A673 (cell line): ENCODE results near the gene ESR1. TPM values are rescaled to one million over a fixed set of nuclear protein-coding genes. Genes with fewer than 3 reads are reported as not detected.
"Not testable (repeated sequence)": the region's sequence is repeated elsewhere in the genome, so short reads cannot be mapped to it uniquely, and the experiment has no call there.

Experiments used
- BruUV-seq: library from RNA; stranded (reverse); fragments of 400-500 nt; replicated peaks from 2 replicates; lab custom pipeline; 2021; lab: Mats Ljungman, UMichigan
- CTCF ChIA-PET: fragments of 300-600 bp; sonication (Branson Sonifier 250); formaldehyde crosslinking; loops from one replicate; lab custom pipeline; 2022; ENCODE audit warnings: antibody characterized with exemption; lab: Charles Lee
- POLR2A ChIA-PET: fragments of 300-600 bp; sonication (Branson Sonifier 250); formaldehyde crosslinking; loops from one replicate; lab custom pipeline; 2022; ENCODE audit warnings: antibody characterized with exemption; ENCODE audit not compliant: low non-redundant PET; lab: Charles Lee
- DNase-seq: peaks from one replicate; pipeline ENCODE4 v3.0.0-alpha.2; 2015; ENCODE audit warnings: low spot score
- H3K27ac ChIP-seq: fragments of 200-600 bp; sonication (generic); 2 replicates; pipeline ENCODE4 v1.5.1; 2016; ENCODE audit warnings: mixed run types, low read depth, mild to moderate bottlenecking, mixed read lengths, antibody characterized with exemption, low read length; ENCODE audit not compliant: poor library complexity, severe bottlenecking
- H3K27me3 ChIP-seq: fragments of 200-600 bp; sonication (generic); replicated peaks from 2 replicates; pipeline ENCODE4 v1.6.1; 2017; ENCODE audit warnings: mixed run types, low read depth, mild to moderate bottlenecking, mixed read lengths, antibody characterized with exemption, low read length; ENCODE audit not compliant: insufficient read depth, poor library complexity
- H3K36me3 ChIP-seq: fragments of 200-600 bp; sonication (generic); 2 replicates; pipeline ENCODE4 v1.6.1; 2016; ENCODE audit warnings: mixed run types, mild to moderate bottlenecking, mixed read lengths, antibody characterized with exemption, low read length; ENCODE audit not compliant: insufficient read depth, poor library complexity, severe bottlenecking
- H3K4me1 ChIP-seq: fragments of 200-600 bp; sonication (generic); 2 replicates; pipeline ENCODE4 v1.6.1; 2017; ENCODE audit warnings: mixed run types, mild to moderate bottlenecking, mixed read lengths, antibody characterized with exemption, low read length; ENCODE audit not compliant: insufficient read depth, poor library complexity, severe bottlenecking
- H3K4me3 ChIP-seq: fragments of 200-600 bp; sonication (generic); 2 replicates; pipeline ENCODE4 v1.5.1; 2016; ENCODE audit warnings: low read depth, mixed run types, mild to moderate bottlenecking, mixed read lengths, low read length; ENCODE audit not compliant: poor library complexity, severe bottlenecking
- H3K9me3 ChIP-seq: fragments of 200-600 bp; sonication (generic); 2 replicates; pipeline ENCODE4 v1.6.1; 2016; ENCODE audit warnings: mixed run types, low read depth, mild to moderate bottlenecking, mixed read lengths, antibody characterized with exemption, low read length; ENCODE audit not compliant: poor library complexity, severe bottlenecking
- CTCF ChIP-seq: fragments of 300-800, 200-600 bp; sonication (generic); conservative IDR thresholded peaks from 2 replicates; pipeline ENCODE4 v1.5.1; 2017; ENCODE audit warnings: low read depth, mild to moderate bottlenecking, antibody characterized with exemption, low read length, moderate library complexity, mixed read lengths
- EZH2 ChIP-seq: fragments of 200-600 bp; sonication (generic); IDR thresholded peaks from 2 replicates; pipeline ENCODE4 v1.6.1; 2017; ENCODE audit warnings: borderline replicate concordance, low read depth, mild to moderate bottlenecking, mixed read lengths, antibody characterized with exemption, low read length; ENCODE audit not compliant: poor library complexity, severe bottlenecking
- intact Hi-C: fragments of 100-400 bp; cut with micrococcal nuclease; formaldehyde crosslinking; loops from one replicate; pipeline ENCODE4 v1.10.0; 2022; ENCODE audit not compliant: unreplicated experiment
- total RNA-seq: library from RNA; stranded (reverse); gene quantifications from 2 replicates; pipeline ENCODE4 v1.2.3, GENCODE V29; 2021

The ESR1 gene
- total RNA-seq, 1 experiment from 2014 or later: not detected

GRCh38 chr6:152136449-152136825, 329.0 kb downstream of the ESR1 start:
- DNase-seq: no peak
- BruUV-seq: no TSS peak
- H3K36me3 ChIP-seq: no peaks in the 10 kb centered on the region
- H3K27me3 ChIP-seq: no peaks in the 10 kb centered on the region
- no peak overlapping the region for H3K27ac ChIP-seq
- intact Hi-C loops: no loop called here
- H3K4me3 ChIP-seq: no peak overlapping the region
- H3K9me3 ChIP-seq: no peaks in the 10 kb centered on the region
- TF ChIP-seq EZH2 (no peak), CTCF (no peak)
- ChIA-PET POLR2A (no interaction called here), CTCF (no interaction called here)
- H3K4me1 ChIP-seq: no peaks in the 10 kb centered on the region

- H3K27me3 ChIP-seq, H3K36me3 ChIP-seq, BruUV-seq, H3K9me3 ChIP-seq, POLR2A ChIA-PET, H3K27ac ChIP-seq, DNase-seq, H3K4me1 ChIP-seq, H3K4me3 ChIP-seq, intact Hi-C loops: not testable (repeated sequence)
- CTCF ChIA-PET: interaction anchor here (0.7 kb wide), 1 partner anchor 349 kb away, joined by 4 read pairs; no protein-coding TSS in a partner anchor
Observed at GRCh38 chr6:152138344-152138743, 330.9 kb downstream of the ESR1 start.

GRCh38 chr6:152142105-152142504, 334.6 kb downstream of the ESR1 start:
- Histone ChIP-seq H3K4me1 (no peaks in the 10 kb centered on the region), H3K36me3 (no peaks in the 10 kb centered on the region), H3K9me3 (no peaks in the 10 kb centered on the region), H3K27ac (no peak overlapping the region), H3K27me3 (no peaks in the 10 kb centered on the region), H3K4me3 (no peak overlapping the region)
- peak; percentile 14 for DNase-seq
- no TSS peak for BruUV-seq
- ChIA-PET POLR2A (no interaction called here), CTCF (interaction anchor here (0.6 kb wide), 1 partner anchor 126 kb away, joined by 4 read pairs; no protein-coding TSS in a partner anchor)
- no peak for TF ChIP-seq CTCF
- TF ChIP-seq EZH2: no peak
- intact Hi-C loops: no loop called here

- TF ChIP-seq CTCF (no peak), EZH2 (no peak)
- DNase-seq: no peak
- Histone ChIP-seq H3K9me3 (no peaks in the 10 kb centered on the region), H3K4me3 (no peak overlapping the region), H3K4me1 (no peaks in the 10 kb centered on the region), H3K27ac (no peak overlapping the region), H3K36me3 (no peaks in the 10 kb centered on the region), H3K27me3 (no peaks in the 10 kb centered on the region)
- POLR2A ChIA-PET: no interaction called here
- CTCF ChIA-PET: no interaction called here
- BruUV-seq: no TSS peak
- intact Hi-C loops: no loop called here
Observed at GRCh38 chr6:152143359-152143758, 335.9 kb downstream of the ESR1 start.
